KG1 (cell line): ENCODE results near the gene ARHGAP1.

Experiments
- DNase-seq: peaks from one replicate; lab custom pipeline; 2025; lab: John Stamatoyannopoulos, UW

ARHGAP1 gene

GRCh38 chr11:46640036-46640788, 60.2 kb downstream of the ARHGAP1 start:
- no peak for DNase-seq

GRCh38 chr11:46639197-46639839, 61.1 kb downstream of the ARHGAP1 start:
- DNase-seq = no peak

GRCh38 chr11:46637546-46637945, 62.9 kb downstream of the ARHGAP1 start:
- DNase-seq = no peak

GRCh38 chr11:46635557-46636139, 64.8 kb downstream of the ARHGAP1 start:
- no peak for DNase-seq

- no peak for DNase-seq
Measured at GRCh38 chr11:46633291-46634217, 66.9 kb downstream of the ARHGAP1 start.

- DNase-seq = no peak
Measured at GRCh38 chr11:46632502-46632901, 67.9 kb downstream of the ARHGAP1 start.

GRCh38 chr11:46631676-46632075, 68.7 kb downstream of the ARHGAP1 start:
- DNase-seq = no peak

GRCh38 chr11:46630237-46630636, 70.2 kb downstream of the ARHGAP1 start:
- no peak for DNase-seq

GRCh38 chr11:46628961-46629360, 71.5 kb downstream of the ARHGAP1 start:
- DNase-seq = no peak
